Muscle layer of colon (tissue), 2 donors: ENCODE data around the gene TTC31.

ENCODE experiments used
- H3K27ac ChIP-seq: one replicate; pipeline ENCODE4 v1.7.0; 2013; ENCODE audit warnings: low read depth, mild to moderate bottlenecking, low read length, moderate library complexity
- H3K27me3 ChIP-seq, 2 donors: one replicate each; pipeline ENCODE4 v1.7.0; 2013; ENCODE audit warnings: low read length in 2 of 2, mild to moderate bottlenecking in 2 of 2; ENCODE audit not compliant: insufficient read depth in 2 of 2, control insufficient read depth in 1 of 2
- H3K36me3 ChIP-seq: one replicate; pipeline ENCODE4 v1.7.0; 2013; ENCODE audit warnings: mild to moderate bottlenecking, low read length; ENCODE audit not compliant: insufficient read depth
- H3K4me1 ChIP-seq: one replicate; pipeline ENCODE4 v1.7.0; 2013; ENCODE audit warnings: mild to moderate bottlenecking, low read length; ENCODE audit not compliant: insufficient read depth
- H3K4me3 ChIP-seq, 2 donors: one replicate each; pipeline ENCODE4 v1.7.0; 2013; ENCODE audit warnings: low read length in 2 of 2, low read depth in 1 of 2, mild to moderate bottlenecking in 1 of 2, moderate library complexity in 1 of 2
- H3K9ac ChIP-seq: one replicate; pipeline ENCODE4 v1.7.0; 2013; ENCODE audit warnings: low read length
- H3K9me3 ChIP-seq: one replicate; pipeline ENCODE4 v1.7.0; 2013; ENCODE audit warnings: mild to moderate bottlenecking, low read length
- donor health status: abdominal sarcoma.
- donor health status: Adenocarcinoma of cecum.

TTC31 gene

DNA sequence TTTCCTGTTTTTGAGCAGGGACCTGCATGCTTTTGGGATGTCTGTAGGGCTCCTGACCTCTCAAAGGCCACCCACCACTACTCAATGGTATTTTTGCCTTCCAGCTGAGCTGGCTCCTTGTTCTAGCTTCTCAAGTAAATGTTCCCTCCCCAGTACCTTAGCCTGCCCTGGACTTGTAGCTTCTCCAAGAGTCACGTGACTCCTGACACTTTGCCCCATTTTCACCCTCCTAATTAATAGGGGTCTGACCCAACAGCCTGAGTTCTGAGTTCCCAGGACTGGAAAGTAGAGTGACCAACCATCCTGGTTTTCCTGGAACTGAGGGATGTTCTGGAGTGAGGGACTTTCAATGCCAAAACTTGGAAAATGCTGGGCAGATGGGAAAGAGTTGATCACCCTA lies 12.6 kb downstream of the TTC31 start:
- Histone ChIP-seq H3K36me3 (peaks cover 35% of the 10 kb centered on the region), H3K4me3 (no peak overlapping the region), H3K27me3 (peaks cover 17 to 36% of the 10 kb centered on the region in 2 donors), H3K27ac (no peak overlapping the region), H3K9me3 (no peaks in the 10 kb centered on the region), H3K9ac (no peak overlapping the region), H3K4me1 (peaks cover 16% of the 10 kb centered on the region)

DNA sequence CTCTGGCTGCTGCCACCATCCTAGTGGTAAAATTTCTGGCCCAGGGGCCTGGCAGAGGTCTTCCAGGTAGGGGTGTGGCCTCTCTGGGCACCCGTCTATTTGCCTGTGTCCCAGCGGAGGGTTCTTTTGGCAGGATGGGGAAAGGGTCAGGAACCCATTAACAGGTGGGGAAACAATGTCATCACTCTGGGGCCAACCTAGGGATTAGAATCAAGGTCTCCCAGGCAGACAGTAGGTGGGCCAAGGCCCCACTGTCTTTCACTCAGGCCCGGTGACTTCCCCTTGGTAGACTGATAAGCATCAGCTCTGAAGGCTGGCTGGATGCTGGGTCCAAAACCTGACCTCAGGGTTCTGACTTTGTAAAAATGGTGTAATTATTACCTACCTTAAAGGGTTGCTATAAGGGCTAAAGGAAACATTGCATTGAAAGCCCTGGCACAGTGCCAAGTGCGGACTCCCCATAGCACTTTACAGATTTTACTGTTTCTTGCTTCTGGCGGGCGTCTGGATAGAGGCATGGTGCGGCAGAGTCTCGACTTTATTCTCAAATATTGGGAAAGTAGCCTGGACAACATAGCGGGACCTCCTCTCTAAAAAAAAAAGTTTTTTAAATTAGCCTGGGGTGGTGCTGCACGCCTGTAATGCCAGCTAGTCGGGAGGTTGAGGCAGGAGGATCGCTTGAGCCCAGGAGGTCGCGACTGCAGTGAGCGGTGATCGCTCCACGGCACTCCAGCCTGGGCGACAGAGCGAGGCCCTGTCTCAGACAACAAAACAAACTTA lies 14.3 kb downstream of the TTC31 start:
- Histone ChIP-seq H3K4me3 (peak overlapping the region; percentile 18 to 38), H3K36me3 (peaks cover 18% of the 10 kb centered on the region), H3K27me3 (peaks cover 22 to 54% of the 10 kb centered on the region in 2 donors), H3K4me1 (peaks cover 16% of the 10 kb centered on the region), H3K9ac (no peak overlapping the region), H3K9me3 (no peaks in the 10 kb centered on the region), H3K27ac (no peak overlapping the region)

DNA sequence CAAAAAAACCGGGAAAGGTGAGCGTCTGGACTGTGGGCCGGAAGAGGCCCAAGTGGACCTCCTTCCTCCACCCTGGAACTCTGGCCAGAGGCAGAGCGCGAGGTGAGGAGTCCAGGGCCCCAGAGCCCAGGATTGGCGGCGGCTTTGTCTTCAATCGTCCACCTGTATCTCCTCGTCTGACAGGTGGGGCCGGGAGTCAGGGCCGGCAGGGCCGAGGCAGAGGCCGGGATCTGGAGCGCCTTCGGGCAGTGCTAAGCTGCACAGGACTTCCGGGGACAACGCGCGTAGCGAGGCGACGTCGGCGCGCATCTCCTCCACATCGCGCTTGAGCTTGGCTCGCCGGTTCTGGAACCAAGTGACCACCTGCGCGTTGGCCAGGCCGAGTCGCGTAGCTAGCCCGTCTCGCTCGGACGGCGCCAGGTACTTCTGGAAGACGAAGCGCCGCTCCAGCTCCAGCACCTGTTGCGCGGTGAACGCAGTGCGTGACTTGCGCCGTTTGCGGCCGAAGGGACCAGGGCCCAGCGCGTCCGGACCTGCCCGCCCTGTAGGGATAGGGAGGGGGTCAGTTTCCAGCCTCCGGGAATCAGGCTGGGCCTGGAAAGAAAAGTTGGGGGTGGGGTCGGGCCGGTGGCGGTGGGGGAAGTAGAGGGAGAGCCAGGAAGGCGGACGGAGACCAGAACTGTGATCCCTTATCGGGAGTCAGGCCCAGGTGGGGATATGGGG lies 15.1 kb downstream of the TTC31 start:
- peak overlapping the region; percentile 18 to 38 for H3K4me3 ChIP-seq
- peaks cover 22 to 61% of the 10 kb centered on the region in 2 donors for H3K27me3 ChIP-seq
- no peak overlapping the region for H3K27ac ChIP-seq
- H3K36me3 ChIP-seq = peaks cover 10% of the 10 kb centered on the region
- no peaks in the 10 kb centered on the region for H3K9me3 ChIP-seq
- no peak overlapping the region for H3K9ac ChIP-seq
- H3K4me1 ChIP-seq = peaks cover 16% of the 10 kb centered on the region

DNA sequence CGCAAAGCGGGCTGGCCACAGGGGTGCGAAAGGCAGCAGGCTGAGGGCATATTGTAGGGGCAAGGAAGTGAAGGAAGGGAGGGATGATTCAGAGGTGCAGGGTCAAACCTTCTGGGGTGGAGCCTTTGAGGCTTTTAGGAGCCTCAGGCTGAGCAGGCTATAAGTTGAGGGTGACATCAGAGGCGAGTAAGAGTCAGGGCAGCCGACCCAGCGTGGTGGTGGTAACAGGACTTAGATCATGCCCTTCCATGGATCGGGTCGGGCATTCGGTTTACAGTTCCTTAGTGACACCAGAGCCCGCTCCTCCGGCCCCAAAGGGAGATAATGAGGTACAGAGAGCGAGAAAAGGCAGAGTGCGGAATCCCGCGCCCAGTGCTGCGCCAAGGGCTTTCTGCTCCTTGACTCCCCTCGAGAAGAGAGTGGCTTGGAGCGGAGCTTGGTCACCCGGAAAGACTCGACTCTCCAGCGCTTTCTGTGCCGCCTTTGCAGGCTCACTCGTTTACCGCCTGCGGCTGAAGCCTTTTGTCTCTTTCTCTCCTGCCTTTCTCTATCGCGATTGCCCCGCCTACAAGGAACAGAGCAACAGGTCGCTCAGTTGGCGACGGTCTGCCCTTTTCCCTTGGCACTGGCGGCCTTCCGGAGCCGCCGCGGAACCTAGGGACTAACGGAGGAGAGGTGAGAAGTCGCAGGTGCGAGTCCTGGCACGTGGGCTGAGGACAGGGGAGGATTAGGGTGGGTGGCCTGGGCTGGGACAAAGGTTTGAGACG lies 15.8 kb downstream of the TTC31 start:
- no peak overlapping the region for H3K27ac ChIP-seq
- H3K4me1 ChIP-seq = peaks cover 16% of the 10 kb centered on the region
- no peak overlapping the region for H3K9ac ChIP-seq
- H3K9me3 ChIP-seq = no peaks in the 10 kb centered on the region
- peaks cover 22 to 68% of the 10 kb centered on the region in 2 donors for H3K27me3 ChIP-seq
- peaks cover 4% of the 10 kb centered on the region for H3K36me3 ChIP-seq
- peak overlapping the region in 1 of 2 donors; percentile 38 for H3K4me3 ChIP-seq

DNA sequence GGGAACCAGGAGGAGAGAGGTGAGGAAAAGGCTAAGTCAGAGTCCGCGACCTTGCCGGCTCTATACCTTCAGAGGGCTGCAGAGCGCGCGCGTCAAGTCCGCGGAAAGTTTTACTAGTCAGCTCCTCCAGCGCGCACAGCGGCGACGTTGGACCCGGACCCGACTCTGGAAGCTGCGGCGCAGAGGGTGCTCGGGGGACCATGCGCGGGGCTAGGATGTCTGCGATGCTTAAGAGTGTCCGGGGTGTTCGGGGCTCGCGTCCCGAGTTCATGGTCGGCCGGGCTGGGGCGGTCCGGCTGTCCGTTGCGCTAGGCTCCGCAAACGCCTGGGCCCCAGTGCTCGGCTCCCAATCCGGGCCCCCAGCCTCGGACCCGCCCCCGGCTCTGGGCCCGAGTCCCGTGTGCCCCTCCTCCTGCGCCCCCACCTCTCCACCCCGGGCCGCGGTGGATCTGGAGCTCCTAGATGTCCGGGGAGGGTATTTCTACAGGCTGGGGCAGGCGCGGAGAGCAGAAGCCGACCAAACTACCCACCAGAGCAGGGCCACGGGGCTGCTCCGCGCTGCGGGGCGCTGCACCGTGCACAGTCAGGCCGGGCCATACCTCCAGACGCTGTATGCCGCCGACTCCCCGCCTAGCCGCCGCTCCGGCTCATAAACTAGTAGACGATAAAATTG lies 16.5 kb downstream of the TTC31 start, which contains the start of gene LBX2:
Gene LBX2 (minus strand): TSS at position 337 of the 673 bp plus-strand sequence. CDS start 66 bp downstream, at position 271.
- peak within 1 kb of the TSS; percentile 5 to 38 for H3K4me3 ChIP-seq
- no peak within 1 kb of the TSS for H3K9ac ChIP-seq
- no peak within 1 kb of the TSS for H3K27ac ChIP-seq
- peaks cover 16% of the 10 kb centered on the region for H3K4me1 ChIP-seq
- H3K27me3 ChIP-seq = peaks cover 24 to 75% of the 10 kb centered on the region in 2 donors
- H3K9me3 ChIP-seq = no peaks in the 10 kb centered on the region
- peaks cover 2% of the 10 kb centered on the region for H3K36me3 ChIP-seq

DNA sequence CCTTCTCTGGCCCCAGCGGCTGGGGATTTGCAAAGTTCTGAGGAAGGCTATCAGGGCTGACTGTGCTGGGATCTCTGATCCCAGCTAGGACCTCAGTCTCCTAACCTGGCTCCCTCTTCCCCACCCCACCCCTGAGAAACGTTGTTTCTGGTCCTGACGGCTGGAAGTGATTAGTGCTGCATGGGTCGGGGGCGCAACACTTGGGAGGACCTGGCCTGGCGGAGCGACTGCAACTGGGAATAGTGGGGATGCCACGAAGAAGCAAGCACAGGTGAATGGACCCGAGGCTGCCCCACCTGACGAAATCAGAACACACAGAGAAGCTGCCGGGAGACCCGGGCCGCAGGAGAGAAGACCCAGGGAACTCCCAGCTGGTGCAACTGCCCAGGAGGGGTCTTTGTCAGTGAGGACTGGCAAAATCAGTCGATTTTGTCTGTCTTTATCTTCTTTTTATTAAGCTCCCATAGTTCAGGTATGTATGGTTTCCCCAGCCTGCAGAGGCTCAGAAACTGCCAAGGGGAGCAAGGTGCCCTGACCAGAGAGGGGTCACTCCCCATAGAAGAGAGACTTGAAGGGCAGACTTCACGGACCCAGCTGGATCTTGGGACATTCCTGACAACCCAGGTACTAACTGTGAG lies 17.2 kb downstream of the TTC31 start:
- Histone ChIP-seq H3K9me3 (no peaks in the 10 kb centered on the region), H3K4me1 (peaks cover 16% of the 10 kb centered on the region), H3K9ac (no peak overlapping the region), H3K36me3 (peaks cover 9% of the 10 kb centered on the region), H3K27ac (no peak overlapping the region), H3K27me3 (peaks cover 29 to 82% of the 10 kb centered on the region in 2 donors), H3K4me3 (peak overlapping the region in 1 of 2 donors; percentile 5)

DNA sequence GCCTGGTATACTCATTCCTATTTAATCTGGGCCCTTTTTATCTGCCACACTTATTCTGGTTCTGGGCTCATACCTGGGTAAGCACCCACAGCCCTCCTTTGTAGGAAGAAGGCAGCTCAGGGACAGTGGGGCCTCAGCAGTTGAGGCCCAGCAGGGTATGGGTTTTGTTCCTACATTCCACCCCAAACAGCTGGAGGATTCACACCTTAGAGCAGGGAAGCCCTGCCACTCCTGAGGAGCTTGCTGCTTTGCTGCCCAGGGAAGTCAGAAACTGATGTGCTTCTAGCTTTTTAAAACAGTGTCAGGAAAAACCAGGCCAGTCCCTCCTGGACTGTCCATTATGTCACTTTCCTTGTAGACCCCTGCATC lies 17.7 kb downstream of the TTC31 start:
- no peak overlapping the region for H3K4me3 ChIP-seq
- no peak overlapping the region for H3K27ac ChIP-seq
- H3K9me3 ChIP-seq = no peaks in the 10 kb centered on the region
- H3K4me1 ChIP-seq = peaks cover 19% of the 10 kb centered on the region
- peaks cover 29 to 82% of the 10 kb centered on the region in 2 donors for H3K27me3 ChIP-seq
- H3K9ac ChIP-seq = no peak overlapping the region
- H3K36me3 ChIP-seq = peaks cover 14% of the 10 kb centered on the region

DNA sequence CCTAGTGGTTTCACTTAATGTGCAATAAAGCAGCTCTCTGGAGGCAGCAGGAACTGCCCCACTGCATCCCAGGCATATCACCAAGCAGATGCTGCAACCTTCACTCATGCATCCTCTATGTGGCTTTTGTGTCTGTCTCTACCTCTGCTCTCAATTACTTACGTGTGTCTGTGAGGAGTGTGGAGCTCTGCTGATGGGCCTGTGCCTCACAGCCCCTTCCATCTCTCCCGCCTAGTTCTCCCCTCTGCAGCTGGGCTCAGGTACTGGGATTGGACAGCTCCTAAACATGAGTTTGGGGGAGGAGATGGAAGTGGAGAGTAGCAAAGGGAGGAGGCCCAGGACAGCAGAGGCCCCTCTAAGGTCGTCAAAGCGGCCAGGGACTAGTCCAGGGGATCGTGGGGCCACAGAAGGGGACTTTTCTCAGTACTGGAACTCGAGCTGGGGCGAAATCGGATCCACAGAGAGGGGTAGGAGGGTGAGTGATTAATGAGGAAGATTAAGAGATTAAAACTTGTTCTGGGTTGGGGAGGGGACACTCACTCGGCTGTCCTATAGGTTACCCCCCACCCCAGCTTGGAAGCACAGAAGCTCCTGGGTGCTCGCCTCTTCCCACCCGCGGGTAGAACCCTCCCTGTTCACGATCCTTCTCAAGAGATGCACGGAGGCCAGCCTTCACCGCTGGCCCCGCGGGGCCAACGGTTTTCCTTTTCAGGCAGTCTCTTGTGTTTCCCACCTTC lies 18.6 kb downstream of the TTC31 start:
- peaks cover 28% of the 10 kb centered on the region for H3K4me1 ChIP-seq
- no peak overlapping the region for H3K27ac ChIP-seq
- H3K9ac ChIP-seq = no peak overlapping the region
- H3K36me3 ChIP-seq = peaks cover 14% of the 10 kb centered on the region
- H3K4me3 ChIP-seq = no peak overlapping the region
- H3K9me3 ChIP-seq = no peaks in the 10 kb centered on the region
- peaks cover 29 to 82% of the 10 kb centered on the region in 2 donors for H3K27me3 ChIP-seq

DNA sequence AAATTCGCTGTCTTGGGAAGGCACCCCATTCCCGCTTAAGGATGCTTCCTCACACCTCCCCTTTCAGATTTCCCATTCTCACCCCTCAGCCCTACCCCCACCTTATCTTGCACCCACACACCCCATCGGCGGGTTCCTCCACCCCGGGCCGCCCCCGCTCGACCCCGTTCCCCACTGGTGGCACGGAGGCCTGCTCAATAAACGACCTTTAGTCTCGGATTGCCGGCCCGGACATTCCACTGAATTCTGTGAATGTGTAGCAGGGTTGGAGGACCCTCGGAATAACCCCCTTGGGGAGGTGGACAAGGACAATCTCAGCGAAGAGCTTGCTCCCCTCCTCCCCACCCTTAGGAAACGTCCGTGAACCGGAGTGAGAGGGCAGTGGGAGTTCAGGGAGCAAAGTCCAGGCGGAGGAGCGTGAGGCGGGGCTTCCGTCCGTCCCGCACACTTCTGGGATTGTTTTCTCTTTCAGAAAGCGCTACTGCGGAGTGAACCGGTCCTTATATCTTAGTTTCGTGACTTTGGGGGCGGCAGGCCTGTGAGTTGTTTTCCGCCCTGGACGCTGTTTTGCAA lies 19.4 kb downstream of the TTC31 start:
- Histone ChIP-seq H3K4me3 (peak overlapping the region; percentile 43 to 45), H3K27me3 (peaks cover 29 to 78% of the 10 kb centered on the region in 2 donors), H3K4me1 (peaks cover 33% of the 10 kb centered on the region), H3K27ac (no peak overlapping the region), H3K9me3 (no peaks in the 10 kb centered on the region), H3K9ac (no peak overlapping the region), H3K36me3 (peaks cover 14% of the 10 kb centered on the region)
